A549 (cell line): Measurements from ENCODE around the gene SNRPE. TPM values are rescaled to one million over a fixed set of nuclear protein-coding genes. Genes with fewer than 3 reads are reported as not detected.

Experiments used
- ATAC-seq, 2 experiments: fragments of 200-7000 bp in 1 of 2; fragments of >200 bp in 1 of 2; cut with Nextera tagmentation in 1 of 2; cut with Tn5 transposase in 1 of 2; 3 replicates each; pipeline versions ENCODE4 v1.8.0 to v1.9.1; 2018 to 2020; ENCODE audit warnings: mild to moderate bottlenecking in 1 of 2, moderate library complexity in 1 of 2
- CTCF ChIA-PET: fragments of 300-600 bp; sonication (Branson Sonifier 250); formaldehyde crosslinking; extraction: SDS; loops from one replicate; lab custom pipeline; 2021; ENCODE audit warnings: antibody characterized with exemption, inconsistent platforms; lab: Yijun Ruan, JAX
- POLR2A ChIA-PET: fragments of 350-600 bp; formaldehyde crosslinking; extraction: SDS; loops from one replicate; lab custom pipeline; 2021; ENCODE audit warnings: antibody characterized with exemption, inconsistent platforms; lab: Yijun Ruan, JAX
- DNase-seq, 2 experiments: peaks; one replicate each; pipeline versions ENCODE4 v3.0.0 to v3.0.0-alpha.2; 2011 to 2016; ENCODE audit warnings: low read depth in 1 of 2, low spot score in 1 of 2
- FAIRE-seq: peaks from 2 replicates; lab custom pipeline; 2011; peaks lifted over from hg19 to GRCh38; lab: Jason Lieb, UNC
- H3K27ac ChIP-seq, 2 experiments: fragments of >200 bp; sonication (Bioruptor Twin); formaldehyde crosslinking; 3 replicates each; pipeline ENCODE4 v1.5.1; 2016 to 2017
- H3K4me1 ChIP-seq: fragments of >200 bp; sonication (Bioruptor Twin); formaldehyde crosslinking; 3 replicates; pipeline ENCODE4 v1.6.1; 2016
- H3K4me2 ChIP-seq: fragments of >200 bp; sonication (Bioruptor Twin); formaldehyde crosslinking; 3 replicates; pipeline ENCODE4 v1.6.1; 2016
- H3K4me3 ChIP-seq: fragments of >200 bp; sonication (Bioruptor Twin); formaldehyde crosslinking; 3 replicates; pipeline ENCODE4 v1.5.1; 2016
- H3K9me3 ChIP-seq: fragments of >200 bp; sonication (Bioruptor Twin); formaldehyde crosslinking; 3 replicates; pipeline ENCODE4 v1.6.1; 2016
- CEBPB ChIP-seq, 2 experiments: fragments of >200 bp in 1 of 2; sonication (Bioruptor Twin) in 1 of 2; formaldehyde crosslinking in 1 of 2; IDR thresholded peaks; 2 replicates each; pipeline ENCODE4 v1.6.1; 2012 to 2016
- CHD2 ChIP-seq: fragments of 150-350 bp; IDR thresholded peaks from 2 replicates; pipeline ENCODE4 v1.6.1; 2014; ENCODE audit warnings: low read length; ENCODE audit not compliant: partially characterized antibody
- EHF ChIP-seq: fragments of 250-450 bp; sonication (Bioruptor Pico); IDR thresholded peaks from 2 replicates; pipeline ENCODE4 v1.5.0; 2020; ENCODE audit warnings: mild to moderate bottlenecking
- EHMT2 ChIP-seq: fragments of 200-600 bp; sonication (generic); IDR thresholded peaks from 2 replicates; pipeline ENCODE4 v1.6.1; 2016; ENCODE audit warnings: antibody characterized with exemption, low read depth, mild to moderate bottlenecking, moderate library complexity
- EP300 ChIP-seq, 2 experiments: fragments of >200 bp; sonication (Bioruptor Twin); formaldehyde crosslinking; IDR thresholded peaks; 2 replicates in 1 of 2; 3 replicates in 1 of 2; pipeline ENCODE4 v1.6.1; 2016 to 2017
- ESRRA ChIP-seq: fragments of 150-350 bp; IDR thresholded peaks from 2 replicates; pipeline ENCODE4 v1.6.1; 2014; ENCODE audit warnings: mild to moderate bottlenecking, low read length, borderline replicate concordance
- FOSL2 ChIP-seq, 2 experiments: fragments of 450-650 bp in 1 of 2; fragments of >200 bp in 1 of 2; sonication (Bioruptor Twin) in 1 of 2; formaldehyde crosslinking; IDR thresholded peaks; 2 replicates each; pipeline versions ENCODE4 v1.5.0 to v1.6.1; 2016 to 2020; ENCODE audit warnings: mild to moderate bottlenecking in 1 of 2, moderate library complexity in 1 of 2
- GATA3 ChIP-seq: IDR thresholded peaks from 2 replicates; pipeline ENCODE4 v1.6.1; 2012; ENCODE audit warnings: borderline replicate concordance
- HOXB13 ChIP-seq: fragments of 250-450 bp; sonication (Bioruptor Pico); IDR thresholded peaks from 2 replicates; pipeline ENCODE4 v1.5.0; 2020; ENCODE audit warnings: low read depth, mild to moderate bottlenecking, moderate library complexity
- JUNB ChIP-seq: fragments of >200 bp; sonication (Bioruptor Twin); formaldehyde crosslinking; IDR thresholded peaks from 2 replicates; pipeline ENCODE4 v1.6.1; 2016
- MAFK ChIP-seq: fragments of 450-650 bp; IDR thresholded peaks from 2 replicates; pipeline ENCODE4 v1.6.1; 2014; ENCODE audit not compliant: partially characterized antibody
- POLR2A ChIP-seq: IDR thresholded peaks from 2 replicates; pipeline ENCODE4 v1.6.1; 2012; ENCODE audit warnings: mild to moderate bottlenecking, low read length
- RAD21 ChIP-seq, 2 experiments: fragments of >200 bp in 1 of 2; sonication (Bioruptor Twin) in 1 of 2; formaldehyde crosslinking in 1 of 2; IDR thresholded peaks in 1 of 2; conservative IDR thresholded peaks in 1 of 2; 2 replicates in 1 of 2; 3 replicates in 1 of 2; pipeline ENCODE4 v1.6.1; 2012 to 2018; ENCODE audit warnings: inconsistent platforms in 1 of 2
- RARB ChIP-seq: fragments of 250-450 bp; sonication (Bioruptor Pico); IDR thresholded peaks from 2 replicates; pipeline ENCODE4 v1.8.0; 2021; ENCODE audit warnings: mild to moderate bottlenecking, moderate library complexity
- RCOR1 ChIP-seq: fragments of 150-350 bp; IDR thresholded peaks from 2 replicates; pipeline ENCODE4 v1.6.1; 2014; ENCODE audit warnings: antibody characterized with exemption, low read length, low read depth
- RFX5 ChIP-seq: fragments of 450-650 bp; IDR thresholded peaks from 2 replicates; pipeline ENCODE4 v1.7.1; 2014; ENCODE audit warnings: antibody characterized with exemption, mild to moderate bottlenecking, moderate library complexity
- RNF2 ChIP-seq: fragments of 200-600 bp; sonication (generic); IDR thresholded peaks from 2 replicates; pipeline ENCODE4 v1.6.1; 2016; ENCODE audit warnings: low read depth, mild to moderate bottlenecking, antibody characterized with exemption, moderate library complexity, borderline replicate concordance
- SMC3 ChIP-seq: fragments of >200 bp; sonication (Bioruptor Twin); formaldehyde crosslinking; IDR thresholded peaks from 3 replicates; pipeline ENCODE4 v1.6.1; 2018; ENCODE audit warnings: inconsistent platforms
- TP53 ChIP-seq: fragments of 250-450 bp; sonication (Bioruptor Pico); IDR thresholded peaks from 2 replicates; pipeline ENCODE4 v1.5.0; 2021; ENCODE audit warnings: mild to moderate bottlenecking, moderate library complexity
- ZC3H11A ChIP-seq: fragments of 450-650 bp; IDR thresholded peaks from 2 replicates; pipeline ENCODE4 v1.6.1; 2014; ENCODE audit warnings: antibody characterized with exemption, mild to moderate bottlenecking
- ZFP36 ChIP-seq: fragments of 450-650 bp; IDR thresholded peaks from 2 replicates; pipeline ENCODE4 v1.6.1; 2014; ENCODE audit warnings: borderline replicate concordance; ENCODE audit not compliant: partially characterized antibody
- ZSCAN20 ChIP-seq: fragments of 250-450 bp; sonication (Bioruptor Pico); IDR thresholded peaks from 2 replicates; pipeline ENCODE4 v1.8.0; 2022; ENCODE audit warnings: mild to moderate bottlenecking, moderate library complexity
- whole genome bisulfite sequencing: methylation state at CpG from one replicate; pipeline ENCODE4 v1.1.6; 2017; ENCODE audit errors: missing lambda C conversion rate; 5-methylcytosine and 5-hydroxymethylcytosine counted together
- polyA plus RNA-seq, 4 experiments: library from polyadenylated mRNA; depleted of rRNA in 3 of 4; stranded (reverse); fragments of >200 nt; fragmentation: RNase III in 1 of 4; extraction: RNeasy Plus Mini Kit Qiagen cat#74134 plus additional on column Dnase treatment in 1 of 4; gene quantifications; 2 replicates in 3 of 4; 3 replicates in 1 of 4; pipeline ENCODE4 v1.2.3, GENCODE V29; 2011 to 2017
- TF ChIP-seq, protein P1 (sequence below): fragments of >200 bp; sonication (Bioruptor Twin); formaldehyde crosslinking; IDR thresholded peaks from 3 replicates; pipeline ENCODE4 v1.6.1; 2016
- TF ChIP-seq, protein P2 (sequence below): IDR thresholded peaks from 2 replicates; pipeline ENCODE4 v1.6.1; 2012

The SNRPE gene
- polyA plus RNA-seq, 2 of the 4 experiments (the other 2 are of a cell fraction), result 371 to 414 TPM

DNA sequence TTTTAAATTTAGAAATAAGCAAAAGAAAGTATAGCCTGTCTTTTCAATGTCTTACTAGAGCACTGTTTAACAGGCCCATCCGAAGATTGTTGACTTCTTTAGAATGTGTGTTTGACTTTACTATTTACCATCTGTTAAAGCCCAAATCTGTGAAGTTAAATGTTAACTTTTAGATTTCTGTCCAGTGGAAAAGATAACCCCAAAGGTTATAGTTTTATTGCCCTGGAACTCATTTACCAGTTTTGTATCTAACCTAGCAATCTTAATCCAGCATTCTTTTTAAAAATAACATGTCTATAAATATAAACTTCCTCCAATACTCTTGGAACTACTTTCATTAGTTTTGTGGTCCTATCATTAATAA is 37.9 kb downstream of the SNRPE start:
- H3K4me3 ChIP-seq, result no peak overlapping the region
- 7% methylated on average over 1 of the region's 1 CpG for WGBS
- H3K9me3 ChIP-seq, result peaks cover 3% of the 10 kb centered on the region; the same call in 1 of the 3 replicates
- POLR2A ChIA-PET, result no interaction called here
- TF ChIP-seq GATA3 (peak; percentile 50; the same call in 1 of the 2 replicates), POLR2A (no peak)
- H3K27ac ChIP-seq, result no peak overlapping the region; a peak in 1 of 6 replicates
- no peak for DNase-seq
- CTCF ChIA-PET, result interaction anchor here (0.6 to 4.5 kb wide), 2 partner anchors 29 to 536 kb away, joined by 3 to 30 read pairs; no protein-coding TSS in a partner anchor
- H3K4me2 ChIP-seq, result peak overlapping the region; percentile 49
- FAIRE-seq, result no peak
- H3K4me1 ChIP-seq, result peaks cover 16% of the 10 kb centered on the region; the same call in 2 of the 3 replicates
- ATAC-seq, result peak in 1 of 2 experiments; percentile 36; a peak in 2 of 6 replicates

DNA sequence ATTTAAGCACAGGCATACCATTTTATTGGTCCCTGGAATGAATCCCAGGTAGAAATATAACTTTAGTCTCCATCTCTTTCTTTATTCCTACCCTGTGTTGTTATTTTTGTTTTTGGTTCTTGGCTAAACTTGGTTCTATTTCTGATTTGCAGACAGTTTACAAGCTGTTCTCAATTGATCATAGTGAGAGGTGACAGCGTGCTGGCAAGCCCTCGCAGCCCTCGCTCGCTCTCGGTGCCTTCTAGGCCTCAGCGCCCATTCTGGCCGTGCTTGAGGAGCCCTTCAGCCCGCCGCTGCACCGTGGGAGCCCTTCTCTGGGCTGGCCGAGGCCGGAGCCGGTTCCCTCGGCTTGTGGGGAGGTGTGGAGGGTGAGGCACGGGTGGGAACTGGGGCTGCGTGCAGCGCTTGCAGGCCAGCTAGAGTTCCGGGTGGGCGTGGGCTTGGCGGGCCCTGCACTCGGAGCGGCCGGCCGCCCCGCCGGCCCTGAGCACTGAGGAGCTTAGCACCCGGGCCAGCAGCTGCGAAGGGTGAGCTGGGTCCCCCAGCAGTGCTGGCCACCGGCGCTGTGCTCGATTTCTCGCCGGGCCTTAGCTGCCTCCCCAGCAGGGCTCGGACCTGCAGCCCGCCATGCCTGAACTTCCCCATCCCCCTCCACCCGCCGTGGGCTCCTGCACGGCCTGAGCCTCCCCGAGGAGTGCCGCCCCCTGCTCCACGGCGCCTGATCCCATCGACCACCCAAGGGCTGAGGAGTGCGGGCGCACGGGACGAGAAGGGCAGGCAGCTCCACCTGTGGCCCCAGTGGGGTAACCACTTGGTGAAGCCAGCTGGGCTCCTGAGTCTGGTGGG is 38.7 kb downstream of the SNRPE start:
- 95% methylated on average over 35 of the region's 47 CpGs for WGBS
- CTCF ChIA-PET, result interaction anchor here (0.6 to 2.2 kb wide), 2 partner anchors 12 to 535 kb away, joined by 3 to 5 read pairs; no protein-coding TSS in a partner anchor
- TF ChIP-seq TP53 (CRISPR knock-in tag) (no peak), RNF2 (no peak), EHMT2 (no peak), ZC3H11A (no peak), JUNB (no peak)
- Histone ChIP-seq H3K4me2 (no peak overlapping the region), H3K4me1 (peaks cover 21% of the 10 kb centered on the region; the same call in 2 of the 3 replicates), H3K4me3 (no peak overlapping the region), H3K9me3 (no peaks in the 10 kb centered on the region), H3K27ac (peak overlapping the region in 1 of 2 experiments; percentile 37; a peak in 1 of 6 replicates)
- ATAC-seq (no peak), DNase-seq (no peak), FAIRE-seq (no peak)
- POLR2A ChIA-PET, result no interaction called here

DNA sequence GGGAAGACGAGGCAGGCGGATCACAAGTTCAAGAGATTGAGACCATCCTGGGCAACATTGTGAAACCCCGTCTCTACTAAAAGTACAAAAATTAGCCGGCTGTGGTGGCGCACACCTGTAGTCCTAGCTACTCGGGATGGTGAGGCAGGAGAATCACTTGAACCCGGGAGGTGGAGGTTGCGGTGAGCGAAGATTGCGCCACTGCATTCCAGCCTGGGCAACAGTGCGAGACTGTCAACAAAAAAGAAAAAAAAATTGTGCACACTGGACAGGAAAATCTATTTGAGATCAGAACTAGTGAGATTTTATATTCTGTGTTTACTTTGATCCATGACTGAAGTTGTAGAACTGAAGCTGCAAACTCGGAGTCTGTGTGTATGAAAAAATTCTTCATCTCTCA is 40.2 kb downstream of the SNRPE start:
- H3K4me1 ChIP-seq, result peaks cover 31% of the 10 kb centered on the region
- H3K27ac ChIP-seq, result no peak overlapping the region
- FAIRE-seq, result no peak
- 0 out of 4 replicates have a peak, but pooled peaks of 1 of the 2 experiments have one; percentile 26 for TF ChIP-seq CEBPB (IDR thresholded peaks at IDR 0.05)
- TF ChIP-seq MAFK, result no peak
- no peak overlapping the region for H3K4me2 ChIP-seq
- 78% methylated on average over 12 of the region's 12 CpGs for WGBS
- ChIA-PET CTCF (interaction anchor here (0.7 to 2.2 kb wide), 6 partner anchors 14 to 602 kb away, joined by 3 to 5 read pairs (median 4); no protein-coding TSS in a partner anchor), POLR2A (no interaction called here)
- no peak overlapping the region for H3K4me3 ChIP-seq
- no peak for DNase-seq
- H3K9me3 ChIP-seq, result no peaks in the 10 kb centered on the region
- no peak for ATAC-seq

DNA sequence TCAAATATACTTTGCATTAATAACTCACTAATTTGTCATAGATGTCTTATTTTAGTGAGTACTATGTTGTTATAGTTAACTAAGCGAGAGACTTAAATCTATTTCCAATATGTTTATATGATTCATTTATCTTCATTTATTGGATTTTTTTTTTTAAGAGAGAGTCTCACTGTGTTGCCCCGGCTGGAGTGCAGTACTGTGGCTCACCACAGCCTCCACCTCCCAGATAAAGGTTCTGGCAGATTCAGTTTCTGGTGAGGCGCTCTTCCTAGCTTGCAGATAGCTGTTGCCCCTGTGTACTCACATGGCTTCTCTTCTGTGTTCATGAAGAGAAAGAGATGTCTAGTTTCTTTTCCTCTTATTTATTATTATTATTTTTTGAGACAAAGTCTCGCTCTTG is 43.9 kb downstream of the SNRPE start:
- peak overlapping the region in 1 of 2 experiments; percentile 92; a peak in 3 of 6 replicates for H3K27ac ChIP-seq
- peaks cover 38% of the 10 kb centered on the region for H3K4me1 ChIP-seq
- FAIRE-seq (no peak), ATAC-seq (no peak), DNase-seq (no peak)
- no peak overlapping the region for H3K4me3 ChIP-seq
- CTCF ChIA-PET, result interaction anchor here (1.1 kb wide), 1 partner anchor 34 kb away, joined by 5 read pairs; no protein-coding TSS in a partner anchor
- TF ChIP-seq SMC3 (no peak), CHD2 (no peak), JUNB (no peak), ZSCAN20 (CRISPR knock-in tag) (no peak), EHF (no peak), RFX5 (no peak)
- POLR2A ChIA-PET, result no interaction called here
- H3K4me2 ChIP-seq, result no peak overlapping the region
- 96% methylated on average over 4 of the region's 4 CpGs for WGBS
- H3K9me3 ChIP-seq, result no peaks in the 10 kb centered on the region

DNA sequence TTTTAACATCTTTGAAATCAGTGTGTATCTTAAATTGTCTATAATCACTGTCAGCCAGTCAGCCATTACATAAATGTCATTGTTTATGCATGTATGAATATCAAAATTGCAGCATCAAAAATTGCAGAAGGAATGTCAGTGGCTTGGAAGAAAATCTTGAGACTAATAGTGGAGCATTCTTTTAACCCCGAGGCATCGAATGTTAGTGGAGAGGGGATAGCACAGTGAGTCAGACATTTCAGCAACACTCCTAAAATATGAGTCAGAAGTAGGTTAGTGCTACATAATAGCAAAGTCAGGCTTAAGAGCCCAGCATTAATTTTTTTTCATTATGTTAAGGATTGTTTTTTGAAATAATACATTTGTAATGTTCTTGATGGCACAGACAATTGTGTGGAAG is 45.5 kb downstream of the SNRPE start:
- Histone ChIP-seq H3K27ac (peak overlapping the region; percentile 70 to 92), H3K4me3 (no peak overlapping the region), H3K4me1 (peaks cover 38% of the 10 kb centered on the region), H3K9me3 (no peaks in the 10 kb centered on the region), H3K4me2 (peak overlapping the region; percentile 65)
- 0% methylated on average over 2 of the region's 2 CpGs for WGBS
- ChIA-PET POLR2A (interaction anchor here (1.2 kb wide), 1 partner anchor 166 kb away, joined by 5 read pairs; the partner anchor contains the start of gene SOX13), CTCF (interaction anchor here (1.2 to 1.4 kb wide), 3 partner anchors 25 to 221 kb away, joined by 4 to 6 read pairs (median 5); no protein-coding TSS in a partner anchor)
- DNase-seq (peak; percentile 75 to 92), ATAC-seq (peak; percentile 99 to 100), FAIRE-seq (peak; percentile 96)
- TF ChIP-seq, protein P1, sequence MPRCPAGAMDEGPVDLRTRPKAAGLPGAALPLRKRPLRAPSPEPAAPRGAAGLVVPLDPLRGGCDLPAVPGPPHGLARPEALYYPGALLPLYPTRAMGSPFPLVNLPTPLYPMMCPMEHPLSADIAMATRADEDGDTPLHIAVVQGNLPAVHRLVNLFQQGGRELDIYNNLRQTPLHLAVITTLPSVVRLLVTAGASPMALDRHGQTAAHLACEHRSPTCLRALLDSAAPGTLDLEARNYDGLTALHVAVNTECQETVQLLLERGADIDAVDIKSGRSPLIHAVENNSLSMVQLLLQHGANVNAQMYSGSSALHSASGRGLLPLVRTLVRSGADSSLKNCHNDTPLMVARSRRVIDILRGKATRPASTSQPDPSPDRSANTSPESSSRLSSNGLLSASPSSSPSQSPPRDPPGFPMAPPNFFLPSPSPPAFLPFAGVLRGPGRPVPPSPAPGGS, result no peak
- peak; percentile 93 for TF ChIP-seq FOSL2 (IDR thresholded peaks at IDR 0.05)
- TF ChIP-seq FOSL2 (CRISPR knock-in tag; IDR thresholded peaks at IDR 0.05), result peak; percentile 98
- peak; percentile 81; the same call in 1 of the 2 replicates for TF ChIP-seq GATA3
- TF ChIP-seq, protein P2, sequence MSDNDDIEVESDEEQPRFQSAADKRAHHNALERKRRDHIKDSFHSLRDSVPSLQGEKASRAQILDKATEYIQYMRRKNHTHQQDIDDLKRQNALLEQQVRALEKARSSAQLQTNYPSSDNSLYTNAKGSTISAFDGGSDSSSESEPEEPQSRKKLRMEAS, result peak; percentile 26; the same call in 1 of the 2 replicates
- TF ChIP-seq MAFK, result peak; percentile 51
- no peak for TF ChIP-seq ESRRA
- no peak for TF ChIP-seq HOXB13 (CRISPR knock-in tag)
- no peak for TF ChIP-seq ZFP36
- TF ChIP-seq RAD21 (conservative IDR thresholded peaks at IDR 0.05 in 1 of 2, IDR thresholded peaks at IDR 0.05 in 1 of 2), result peak; percentile 11 to 26; a peak in 2 of 5 replicates
- peak; percentile 89 for TF ChIP-seq JUNB
- TF ChIP-seq SMC3, result 0 out of 3 replicates have a peak, but pooled peaks have one; percentile 12
- TF ChIP-seq RARB (CRISPR knock-in tag), result no peak
- TF ChIP-seq RCOR1, result no peak
- TF ChIP-seq EP300 (IDR thresholded peaks at IDR 0.05), result 0 out of 5 replicates have a peak, but pooled peaks of 1 of the 2 experiments have one; percentile 6
- peak; percentile 41 to 85; a peak in 3 of 4 replicates for TF ChIP-seq CEBPB (IDR thresholded peaks at IDR 0.05)
